HG02852 (cell line): ENCODE data around the gene PRPF8.
"Not testable (repeated sequence)": the region's sequence is repeated elsewhere in the genome, so short reads cannot be mapped to it uniquely, and the experiment has no call there.

Source experiments
- ATAC-seq: cut with Tn5 transposase; IDR thresholded peaks from one replicate; pipeline ENCODE4 v1.9.1; 2021; ENCODE audit warnings: mild to moderate bottlenecking, moderate library complexity; ENCODE audit not compliant: unreplicated experiment

PRPF8 gene

DNA sequence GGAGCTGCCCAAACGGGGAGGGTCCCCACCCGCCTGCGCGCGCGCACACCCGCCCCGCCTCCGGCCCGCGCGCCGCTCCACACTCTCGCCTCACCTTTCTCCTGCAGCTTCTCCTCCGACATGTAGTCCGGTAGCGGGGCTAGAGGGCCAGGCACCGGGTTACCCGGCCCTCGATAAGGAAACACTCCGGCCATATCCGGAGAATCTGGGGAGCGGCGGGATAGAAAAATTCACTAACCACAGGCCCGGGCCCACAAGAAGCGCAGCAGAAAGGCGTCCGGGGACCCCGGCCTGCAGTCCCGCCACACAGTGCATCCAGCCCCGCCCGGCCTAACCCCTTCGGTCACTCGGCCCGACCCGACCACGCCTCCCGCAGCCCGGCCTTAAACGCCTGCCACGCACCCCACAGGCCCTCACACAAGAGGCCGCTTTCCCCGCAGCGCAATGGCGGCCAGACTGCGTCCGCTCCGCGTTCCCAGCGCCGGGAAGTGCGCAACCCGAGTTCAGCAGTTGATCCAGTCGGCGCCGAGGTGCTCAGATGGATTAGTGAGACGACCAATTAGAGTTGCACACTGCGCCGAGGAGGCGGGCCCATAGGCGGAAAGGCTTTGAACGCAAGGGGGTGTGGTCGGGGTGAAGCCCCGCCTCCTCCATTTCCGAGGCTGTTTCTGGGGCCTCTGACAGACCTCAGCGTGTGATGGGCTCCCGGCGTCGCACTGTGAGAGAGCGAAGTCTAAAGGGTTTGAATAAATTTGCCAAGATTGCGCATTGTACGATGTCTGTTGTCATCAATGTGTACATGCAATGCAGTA lies at the start of gene PRPF8:
Gene PRPF8, minus strand, starts transcription at position 490 of the 812 bp plus-strand sequence. Its CDS starts 296 bp downstream, at position 194.
- ATAC-seq, result peak; percentile 96

DNA sequence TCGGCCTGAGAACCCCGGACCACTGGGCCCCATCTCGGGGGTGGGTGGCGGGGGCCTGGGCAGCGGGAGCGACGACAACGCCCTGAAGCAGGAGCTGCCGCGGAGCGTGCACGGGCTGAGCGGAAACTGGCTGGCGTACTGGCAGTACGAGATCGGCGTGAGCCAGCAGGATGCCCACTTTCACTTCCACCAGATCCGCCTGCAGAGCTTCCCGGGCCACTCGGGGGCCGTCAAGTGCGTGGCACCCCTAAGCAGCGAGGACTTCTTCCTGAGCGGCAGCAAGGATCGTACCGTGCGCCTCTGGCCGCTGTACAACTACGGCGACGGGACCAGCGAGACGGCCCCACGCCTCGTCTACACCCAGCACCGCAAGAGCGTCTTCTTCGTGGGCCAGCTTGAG lies 49.1 kb upstream of the PRPF8 start:
- ATAC-seq, result no peak

DNA sequence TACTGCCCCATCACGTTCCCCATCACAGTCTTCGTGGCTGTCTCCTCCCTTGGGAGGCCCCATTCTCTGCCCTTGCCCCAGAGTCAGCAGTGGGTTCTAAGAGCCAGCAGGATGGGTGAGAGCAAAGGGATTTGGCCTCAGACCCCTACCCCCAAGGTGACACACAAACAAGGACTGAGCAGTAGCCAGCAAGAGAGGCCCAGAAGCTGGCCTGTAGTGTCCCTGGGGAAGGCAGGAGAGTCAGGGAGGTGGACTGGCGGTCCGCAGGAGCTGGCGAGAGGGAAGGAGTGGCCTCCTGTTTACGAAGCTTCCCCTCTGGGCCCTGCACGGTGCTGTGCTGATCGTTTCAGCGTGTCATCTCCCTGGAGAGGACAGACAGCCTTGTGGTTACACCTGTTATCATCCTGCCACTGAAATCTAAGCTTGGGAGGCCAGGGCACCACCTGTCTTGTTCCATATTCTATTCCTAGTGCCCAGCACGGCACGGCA lies 48.2 kb upstream of the PRPF8 start:
- no peak for ATAC-seq

DNA sequence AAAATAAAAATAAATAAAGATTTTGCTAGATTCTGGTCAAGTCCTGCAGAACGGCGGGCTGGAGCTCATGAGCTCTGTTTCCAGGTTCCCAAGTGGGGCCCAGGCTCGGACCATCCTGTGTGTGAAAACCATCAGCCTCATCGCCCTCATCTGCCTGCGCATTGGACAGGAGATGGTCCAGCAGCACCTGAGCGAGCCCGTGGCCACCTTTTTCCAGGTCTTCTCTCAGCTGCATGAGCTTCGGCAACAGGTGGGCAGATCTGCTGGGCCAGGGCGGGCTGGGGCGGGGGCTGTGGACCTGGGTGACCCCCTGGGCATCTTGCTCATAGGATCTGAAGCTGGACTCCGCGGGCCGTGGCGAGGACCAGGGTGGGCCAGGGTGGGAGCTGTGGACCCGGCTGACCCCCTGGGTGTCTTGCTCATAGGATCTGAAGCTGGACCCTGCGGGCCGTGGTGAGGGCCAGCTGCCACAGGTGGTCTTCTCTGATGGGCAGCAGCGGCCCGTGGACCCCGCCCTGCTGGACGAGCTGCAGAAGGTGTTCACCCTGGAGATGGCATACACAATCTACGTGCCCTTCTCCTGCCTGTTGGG lies 47.7 kb upstream of the PRPF8 start:
- ATAC-seq, result no peak

DNA sequence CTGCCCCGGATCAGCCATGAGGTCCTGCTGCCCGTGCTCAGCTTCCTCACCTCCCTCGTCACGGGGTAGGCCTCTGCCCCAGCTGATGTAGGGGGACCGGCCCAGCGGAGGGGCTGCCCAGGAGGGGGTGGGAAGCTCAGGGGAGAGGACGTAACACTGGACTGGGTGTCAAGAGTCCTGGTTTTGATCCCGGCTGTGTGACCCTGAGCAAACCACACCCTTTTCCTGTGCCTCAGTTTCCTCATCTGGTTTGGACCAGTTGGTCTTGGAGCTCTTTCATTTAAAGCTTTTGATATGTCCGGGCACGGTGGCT lies 46.5 kb upstream of the PRPF8 start:
- no peak for ATAC-seq

DNA sequence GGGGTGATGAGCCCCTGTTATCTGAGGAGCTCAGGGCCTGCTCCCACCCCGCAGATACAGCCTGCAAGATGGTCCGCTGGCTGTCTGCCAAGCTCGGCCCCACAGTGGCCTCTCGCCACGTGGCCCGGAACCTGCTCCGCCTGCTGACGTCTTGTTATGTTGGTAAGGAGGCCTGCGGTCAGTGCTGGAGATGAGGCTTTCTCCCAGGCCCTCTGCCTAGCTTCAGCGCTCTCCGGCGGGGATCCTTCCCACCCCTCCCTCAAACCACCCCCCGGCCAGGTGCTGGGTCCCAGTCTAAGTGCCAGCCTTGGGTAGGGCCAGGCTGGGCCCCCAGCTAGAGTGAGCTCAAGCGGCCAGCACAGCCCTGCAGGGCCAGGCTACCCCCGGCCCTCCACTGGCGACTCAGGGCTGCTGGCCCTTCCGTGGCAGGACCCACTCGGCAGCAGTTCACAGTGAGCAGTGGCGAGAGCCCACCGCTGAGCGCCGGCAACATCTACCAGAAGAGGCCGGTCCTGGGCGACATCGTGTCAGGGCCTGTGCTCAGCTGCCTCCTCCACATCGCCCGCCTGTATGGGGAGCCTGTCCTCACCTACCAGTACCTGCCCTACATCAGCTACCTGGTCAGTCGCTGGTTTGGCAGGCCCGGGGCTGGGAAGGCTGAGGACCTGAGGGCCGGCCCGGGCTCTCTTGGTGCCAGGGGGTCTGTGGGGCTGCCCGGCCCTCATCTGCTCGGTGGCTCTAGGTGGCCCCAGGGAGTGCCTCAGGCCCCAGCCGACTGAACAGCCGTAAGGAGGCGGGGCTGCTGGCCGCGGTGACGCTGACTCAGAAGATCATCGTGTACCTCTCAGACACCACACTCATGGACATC lies 45.9 kb upstream of the PRPF8 start:
- no peak for ATAC-seq

DNA sequence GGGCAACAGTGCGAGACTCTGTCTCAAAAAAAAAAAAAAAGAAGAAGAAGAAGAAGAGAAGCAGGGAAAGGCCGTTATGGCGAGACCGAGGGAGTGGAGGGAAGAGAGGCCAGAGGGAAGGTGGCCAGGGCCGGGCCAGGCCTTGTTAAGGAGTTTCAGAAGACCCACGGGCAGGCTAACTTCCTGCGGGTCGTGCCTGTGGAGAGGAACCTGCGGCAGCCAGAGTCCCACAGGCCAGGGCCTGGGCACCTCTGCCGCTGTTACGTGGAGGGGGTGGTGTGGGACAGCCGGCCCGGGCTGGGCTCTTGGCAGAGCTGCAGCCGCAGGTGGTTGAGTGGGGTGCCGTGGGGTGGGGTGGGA lies 45.3 kb upstream of the PRPF8 start:
- no peak for ATAC-seq

DNA sequence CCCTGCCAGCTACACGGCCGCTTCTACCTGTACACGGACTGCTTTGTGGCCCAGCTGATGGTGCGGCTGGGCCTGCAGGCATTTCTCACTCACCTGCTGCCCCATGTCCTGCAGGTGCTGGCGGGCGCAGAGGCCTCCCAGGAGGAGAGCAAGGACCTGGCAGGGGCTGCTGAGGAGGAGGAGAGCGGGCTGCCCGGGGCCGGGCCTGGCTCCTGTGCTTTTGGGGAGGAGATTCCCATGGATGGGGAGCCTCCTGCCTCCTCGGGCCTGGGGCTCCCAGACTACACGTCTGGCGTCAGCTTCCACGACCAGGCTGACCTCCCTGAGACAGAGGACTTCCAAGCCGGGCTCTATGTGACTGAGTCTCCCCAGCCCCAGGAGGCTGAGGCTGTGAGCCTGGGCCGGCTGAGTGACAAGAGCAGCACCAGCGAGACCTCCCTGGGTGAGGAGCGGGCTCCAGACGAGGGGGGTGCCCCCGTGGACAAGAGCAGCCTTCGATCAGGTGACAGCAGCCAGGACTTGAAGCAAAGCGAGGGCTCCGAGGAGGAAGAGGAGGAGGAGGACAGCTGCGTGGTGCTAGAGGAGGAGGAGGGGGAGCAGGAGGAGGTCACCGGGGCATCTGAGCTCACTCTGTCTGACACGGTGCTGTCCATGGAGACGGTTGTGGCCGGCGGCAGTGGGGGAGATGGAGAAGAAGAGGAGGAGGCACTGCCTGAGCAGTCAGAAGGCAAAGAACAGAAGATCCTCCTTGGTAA lies 43.4 kb upstream of the PRPF8 start:
- ATAC-seq, result no peak

DNA sequence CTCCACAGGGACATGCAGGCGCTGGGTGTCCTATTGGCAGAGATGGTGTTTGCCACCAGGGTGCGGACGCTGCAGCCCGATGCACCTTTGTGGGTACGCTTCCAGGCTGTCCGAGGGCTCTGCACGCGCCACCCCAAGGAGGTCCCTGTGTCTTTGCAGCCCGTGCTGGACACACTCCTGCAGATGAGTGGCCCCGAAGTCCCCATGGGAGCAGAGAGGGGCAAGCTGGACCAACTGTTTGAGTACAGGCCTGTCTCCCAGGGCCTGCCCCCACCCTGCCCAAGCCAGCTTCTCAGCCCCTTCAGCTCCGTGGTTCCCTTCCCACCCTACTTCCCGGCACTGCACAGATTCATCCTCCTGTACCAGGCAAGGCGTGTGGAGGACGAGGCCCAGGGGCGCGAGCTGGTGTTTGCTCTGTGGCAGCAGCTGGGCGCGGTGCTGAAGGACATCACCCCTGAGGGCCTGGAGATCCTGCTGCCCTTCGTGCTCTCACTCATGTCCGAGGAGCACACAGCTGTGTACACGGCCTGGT lies 42.7 kb upstream of the PRPF8 start:
- ATAC-seq, result no peak

DNA sequence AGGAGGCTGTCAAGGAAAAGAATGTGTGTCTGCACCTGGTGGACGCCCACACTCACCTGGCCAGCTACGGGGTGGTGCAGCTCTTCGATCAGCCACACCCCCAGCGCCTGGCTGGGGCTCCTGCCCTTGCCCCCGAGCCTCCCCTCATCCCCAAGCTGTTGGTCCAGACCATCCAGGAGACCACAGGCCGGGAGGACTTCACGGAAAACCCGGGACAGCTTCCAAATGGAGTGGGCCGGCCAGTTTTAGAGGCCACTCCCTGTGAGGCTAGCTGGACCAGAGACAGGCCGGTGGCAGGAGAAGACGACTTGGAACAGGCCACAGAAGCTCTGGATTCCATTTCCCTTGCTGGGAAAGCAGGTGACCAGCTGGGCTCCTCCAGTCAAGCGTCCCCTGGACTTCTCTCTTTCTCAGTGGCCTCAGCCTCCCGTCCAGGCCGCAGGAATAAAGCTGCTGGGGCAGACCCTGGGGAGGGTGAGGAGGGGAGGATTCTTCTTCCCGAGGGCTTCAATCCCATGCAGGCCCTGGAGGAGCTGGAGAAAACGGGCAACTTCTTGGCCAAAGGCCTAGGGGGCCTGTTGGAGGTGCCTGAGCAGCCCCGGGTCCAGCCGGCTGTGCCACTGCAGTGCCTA lies 42.1 kb upstream of the PRPF8 start:
- no peak for ATAC-seq

DNA sequence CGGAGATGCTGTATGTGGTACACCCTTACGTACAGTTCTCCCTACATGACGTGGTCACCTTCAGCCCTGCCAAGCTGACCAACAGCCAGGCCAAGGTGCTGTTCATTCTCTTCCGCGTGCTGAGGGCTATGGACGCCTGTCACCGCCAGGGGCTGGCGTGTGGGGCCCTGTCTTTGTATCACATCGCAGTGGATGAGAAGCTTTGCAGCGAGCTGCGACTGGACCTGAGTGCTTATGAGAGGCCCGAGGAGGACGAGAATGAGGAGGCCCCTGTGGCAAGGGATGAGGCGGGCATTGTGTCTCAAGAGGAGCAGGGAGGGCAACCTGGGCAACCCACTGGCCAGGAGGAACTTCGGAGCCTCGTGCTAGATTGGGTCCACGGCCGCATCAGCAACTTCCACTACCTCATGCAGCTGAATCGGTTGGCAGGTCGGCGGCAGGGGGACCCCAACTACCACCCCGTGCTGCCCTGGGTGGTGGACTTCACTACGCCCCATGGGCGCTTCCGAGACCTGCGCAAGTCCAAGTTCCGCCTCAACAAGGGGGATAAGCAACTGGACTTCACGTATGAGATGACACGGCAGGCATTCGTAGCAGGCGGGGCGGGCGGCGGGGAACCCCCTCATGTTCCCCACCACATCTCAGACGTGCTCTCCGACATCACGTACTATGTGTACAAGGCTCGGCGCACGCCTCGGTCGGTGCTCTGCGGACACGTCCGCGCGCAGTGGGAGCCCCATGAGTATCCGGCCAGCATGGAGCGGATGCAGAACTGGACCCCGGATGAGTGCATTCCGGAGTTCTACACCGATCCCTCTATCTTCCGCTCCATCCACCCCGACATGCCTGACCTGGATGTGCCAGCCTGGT lies 41.2 kb upstream of the PRPF8 start:
- no peak for ATAC-seq

DNA sequence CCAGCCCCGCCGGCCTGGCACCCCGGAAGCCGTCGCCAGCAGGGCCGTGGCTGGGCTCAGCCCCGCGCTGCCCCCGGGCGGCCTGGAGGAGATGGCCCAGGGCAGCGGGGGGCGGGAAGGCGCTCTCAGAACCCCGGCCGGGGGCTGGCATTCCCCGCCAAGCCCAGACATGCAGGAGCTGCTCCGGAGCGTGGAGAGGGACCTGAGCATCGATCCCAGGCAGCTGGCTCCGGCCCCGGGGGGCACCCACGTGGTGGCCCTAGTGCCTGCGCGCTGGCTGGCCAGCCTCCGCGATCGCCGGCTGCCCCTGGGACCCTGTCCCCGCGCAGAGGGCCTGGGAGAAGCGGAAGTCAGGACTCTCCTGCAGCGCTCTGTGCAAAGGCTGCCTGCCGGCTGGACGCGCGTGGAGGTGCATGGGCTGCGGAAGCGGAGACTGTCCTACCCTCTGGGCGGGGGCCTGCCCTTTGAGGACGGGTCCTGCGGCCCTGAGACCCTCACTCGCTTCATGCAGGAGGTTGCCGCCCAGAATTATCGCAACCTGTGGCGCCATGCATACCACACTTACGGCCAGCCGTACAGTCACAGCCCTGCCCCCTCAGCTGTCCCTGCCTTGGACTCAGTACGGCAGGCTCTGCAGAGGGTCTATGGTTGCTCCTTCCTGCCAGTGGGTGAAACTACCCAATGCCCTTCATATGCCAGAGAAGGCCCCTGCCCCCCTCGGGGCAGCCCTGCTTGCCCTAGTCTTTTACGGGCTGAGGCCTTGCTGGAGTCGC lies 40.4 kb upstream of the PRPF8 start:
- ATAC-seq, result peak; percentile 30

DNA sequence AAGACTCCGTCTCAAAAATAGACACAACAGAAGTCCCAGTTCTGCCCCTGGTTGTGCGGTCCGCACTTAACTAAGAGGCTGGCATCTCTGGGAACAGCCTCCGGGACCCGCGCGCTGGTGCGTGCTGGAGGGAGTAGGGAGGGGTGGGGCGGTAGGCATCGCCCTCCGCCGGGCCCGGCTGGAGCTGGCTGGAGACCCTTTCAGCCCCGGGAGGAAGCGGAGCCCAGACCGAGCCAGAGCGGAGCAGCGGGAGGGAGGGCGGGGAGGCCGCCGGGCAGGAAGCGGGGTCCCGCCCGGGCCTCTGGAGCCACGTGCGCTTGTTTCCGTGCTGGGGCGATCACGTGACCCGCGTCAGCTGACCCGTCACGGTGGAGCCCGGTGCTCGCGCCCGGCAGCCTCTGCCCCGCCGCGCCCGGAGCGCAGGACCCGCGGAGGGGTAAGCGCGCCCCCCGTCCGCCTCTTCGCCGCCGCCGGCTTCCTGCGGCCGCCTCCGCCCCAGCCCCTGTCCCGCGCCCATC lies 39.7 kb upstream of the PRPF8 start, which contains the start of gene WDR81:
Gene WDR81, plus strand, starts transcription at position 354 of the 518 bp plus-strand sequence. CDS start 256 bp downstream, outside the sequence.
- ATAC-seq, result peak; percentile 50

DNA sequence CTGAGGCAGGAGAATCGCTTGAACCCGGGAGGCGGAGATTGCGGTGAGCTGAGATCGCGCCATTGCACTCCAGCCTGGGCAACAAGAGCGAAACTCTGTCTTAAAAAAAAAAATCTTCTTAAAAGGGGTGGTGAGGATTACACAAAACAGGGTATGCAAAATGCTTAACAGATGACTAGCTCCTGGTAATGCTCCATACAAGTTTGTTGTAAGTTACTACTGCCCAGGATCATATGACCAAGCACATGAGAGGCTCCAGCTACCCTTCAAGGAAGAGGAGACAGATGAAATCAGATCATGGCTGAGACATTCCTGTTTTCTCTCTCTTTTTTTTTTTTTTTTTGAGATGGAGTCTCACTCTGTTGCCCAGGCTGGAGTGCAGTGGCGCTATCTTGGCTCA lies 37.4 kb upstream of the PRPF8 start:
- not testable (repeated sequence) for ATAC-seq

DNA sequence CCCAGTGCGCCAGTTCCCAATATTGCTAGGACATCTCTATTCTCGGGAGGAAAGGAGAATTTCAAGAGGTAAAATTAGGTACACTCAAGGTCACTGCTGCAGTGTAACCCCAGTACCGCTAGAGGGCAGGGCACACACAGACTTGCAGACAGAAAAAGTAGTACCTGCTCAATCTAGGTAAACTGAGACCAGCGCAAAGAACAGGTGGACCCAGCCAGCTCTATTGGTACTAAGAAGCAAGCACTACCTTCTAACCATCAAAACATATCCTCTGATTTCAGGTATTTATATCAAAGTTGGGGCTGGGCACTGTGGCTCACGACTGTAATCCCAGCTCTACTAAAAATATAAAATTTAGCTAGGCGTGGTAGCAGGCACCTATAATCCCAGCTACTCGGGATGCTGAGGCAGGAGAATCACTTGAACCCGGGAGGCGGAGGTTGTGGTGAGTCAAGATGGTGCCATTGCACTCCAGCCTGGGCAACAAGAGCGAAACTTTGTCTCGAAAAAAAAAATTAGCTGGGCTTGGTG lies 36.3 kb upstream of the PRPF8 start:
- ATAC-seq, result no peak

DNA sequence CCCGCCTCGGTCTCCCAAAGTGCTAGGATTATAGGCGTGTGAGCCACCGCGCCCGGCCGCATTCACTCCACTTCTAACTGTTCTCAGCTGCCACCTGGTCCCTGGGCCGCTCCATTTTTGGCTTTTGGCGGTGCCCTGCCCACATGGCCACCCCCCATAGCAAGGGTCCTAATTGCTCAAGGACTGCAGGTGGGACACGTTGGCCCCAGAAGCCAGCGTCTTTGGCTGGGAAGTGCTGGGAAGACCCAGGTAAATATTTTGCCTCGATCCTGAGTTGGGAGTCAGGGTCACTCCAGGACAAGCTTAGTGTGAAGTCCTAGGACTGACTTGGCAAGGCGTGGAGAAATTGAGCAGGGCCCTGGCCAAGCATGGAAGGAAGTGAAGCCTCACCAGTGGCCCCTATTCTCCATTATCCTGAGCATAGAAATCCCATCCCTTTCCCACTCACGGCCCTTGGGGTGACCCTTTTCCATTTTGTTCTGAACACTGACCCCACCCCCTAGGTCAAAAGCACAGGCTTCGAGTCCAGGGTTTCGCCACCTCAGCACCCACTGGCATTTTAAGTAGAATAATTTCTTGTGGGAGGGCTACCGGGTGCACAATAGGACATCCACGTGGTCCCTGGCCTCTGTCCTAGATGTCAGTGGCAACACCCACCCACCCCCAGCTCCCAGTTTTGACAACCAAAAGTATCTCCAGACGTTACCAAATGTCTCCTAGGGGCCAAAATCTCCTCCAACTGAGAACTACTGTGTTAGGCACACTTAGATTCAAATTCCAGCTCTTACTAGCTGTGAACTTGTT lies 33.9 kb upstream of the PRPF8 start:
- no peak for ATAC-seq
